A549 (cell line): Measurements from ENCODE around the gene SCARF1. TPM values are rescaled to one million over a fixed set of nuclear protein-coding genes. Genes with fewer than 3 reads are reported as not detected.

ENCODE experiments used
- ATAC-seq, 2 experiments: fragments of 200-7000 bp in 1 of 2; fragments of >200 bp in 1 of 2; cut with Nextera tagmentation in 1 of 2; cut with Tn5 transposase in 1 of 2; 3 replicates each; pipeline versions ENCODE4 v1.8.0 to v1.9.1; 2018 to 2020; ENCODE audit warnings: mild to moderate bottlenecking in 1 of 2, moderate library complexity in 1 of 2
- CTCF ChIA-PET: fragments of 300-600 bp; sonication (Branson Sonifier 250); formaldehyde crosslinking; extraction: SDS; loops from one replicate; lab custom pipeline; 2021; ENCODE audit warnings: antibody characterized with exemption, inconsistent platforms; lab: Yijun Ruan, JAX
- POLR2A ChIA-PET: fragments of 350-600 bp; formaldehyde crosslinking; extraction: SDS; loops from one replicate; lab custom pipeline; 2021; ENCODE audit warnings: antibody characterized with exemption, inconsistent platforms; lab: Yijun Ruan, JAX
- DNase-seq, 2 experiments: peaks; one replicate each; pipeline versions ENCODE4 v3.0.0 to v3.0.0-alpha.2; 2011 to 2016; ENCODE audit warnings: low read depth in 1 of 2, low spot score in 1 of 2
- FAIRE-seq: peaks from 2 replicates; lab custom pipeline; 2011; peaks lifted over from hg19 to GRCh38; lab: Jason Lieb, UNC
- H3K27ac ChIP-seq, 2 experiments: fragments of >200 bp; sonication (Bioruptor Twin); formaldehyde crosslinking; 3 replicates each; pipeline ENCODE4 v1.5.1; 2016 to 2017
- H3K4me1 ChIP-seq: fragments of >200 bp; sonication (Bioruptor Twin); formaldehyde crosslinking; 3 replicates; pipeline ENCODE4 v1.6.1; 2016
- H3K4me2 ChIP-seq: fragments of >200 bp; sonication (Bioruptor Twin); formaldehyde crosslinking; 3 replicates; pipeline ENCODE4 v1.6.1; 2016
- H3K4me3 ChIP-seq: fragments of >200 bp; sonication (Bioruptor Twin); formaldehyde crosslinking; 3 replicates; pipeline ENCODE4 v1.5.1; 2016
- H3K9me3 ChIP-seq: fragments of >200 bp; sonication (Bioruptor Twin); formaldehyde crosslinking; 3 replicates; pipeline ENCODE4 v1.6.1; 2016
- CBX2 ChIP-seq: fragments of 200-600 bp; sonication (generic); IDR thresholded peaks from 2 replicates; pipeline ENCODE4 v1.6.1; 2016; ENCODE audit warnings: low read depth, mild to moderate bottlenecking, borderline replicate concordance
- CHD4 ChIP-seq: fragments of 200-600 bp; sonication (generic); IDR thresholded peaks from 2 replicates; pipeline ENCODE4 v1.6.1; 2016; ENCODE audit warnings: antibody characterized with exemption, mild to moderate bottlenecking, borderline replicate concordance
- EP300 ChIP-seq, 2 experiments: fragments of >200 bp; sonication (Bioruptor Twin); formaldehyde crosslinking; IDR thresholded peaks; 2 replicates in 1 of 2; 3 replicates in 1 of 2; pipeline ENCODE4 v1.6.1; 2016 to 2017
- ESRRA ChIP-seq: fragments of 150-350 bp; IDR thresholded peaks from 2 replicates; pipeline ENCODE4 v1.6.1; 2014; ENCODE audit warnings: mild to moderate bottlenecking, low read length, borderline replicate concordance
- FOSL2 ChIP-seq, 2 experiments: fragments of 450-650 bp in 1 of 2; fragments of >200 bp in 1 of 2; sonication (Bioruptor Twin) in 1 of 2; formaldehyde crosslinking; IDR thresholded peaks; 2 replicates each; pipeline versions ENCODE4 v1.5.0 to v1.6.1; 2016 to 2020; ENCODE audit warnings: mild to moderate bottlenecking in 1 of 2, moderate library complexity in 1 of 2
- FOXS1 ChIP-seq: fragments of 250-450 bp; sonication (Bioruptor Pico); IDR thresholded peaks from 2 replicates; pipeline ENCODE4 v1.5.0; 2020; ENCODE audit warnings: mild to moderate bottlenecking, moderate library complexity
- GATA3 ChIP-seq: IDR thresholded peaks from 2 replicates; pipeline ENCODE4 v1.6.1; 2012; ENCODE audit warnings: borderline replicate concordance
- HEYL ChIP-seq: fragments of 250-450 bp; sonication (Bioruptor Pico); IDR thresholded peaks from 2 replicates; pipeline ENCODE4 v1.8.0; 2021; ENCODE audit warnings: mild to moderate bottlenecking, moderate library complexity
- HOXB5 ChIP-seq: fragments of 250-450 bp; sonication (Bioruptor Pico); IDR thresholded peaks from 2 replicates; pipeline ENCODE4 v1.5.0; 2020; ENCODE audit warnings: mild to moderate bottlenecking, moderate library complexity
- JUN ChIP-seq, 2 experiments: fragments of >200 bp; sonication (Bioruptor Twin); formaldehyde crosslinking; IDR thresholded peaks; 2 replicates in 1 of 2; 3 replicates in 1 of 2; pipeline ENCODE4 v1.6.1; 2016 to 2017
- JUNB ChIP-seq: fragments of >200 bp; sonication (Bioruptor Twin); formaldehyde crosslinking; IDR thresholded peaks from 2 replicates; pipeline ENCODE4 v1.6.1; 2016
- MYC ChIP-seq: IDR thresholded peaks from 2 replicates; pipeline ENCODE4 v1.6.1; 2012; ENCODE audit warnings: mild to moderate bottlenecking, inconsistent platforms, low read length, improper control_type of control experiment, borderline replicate concordance
- POLR2A ChIP-seq: IDR thresholded peaks from 2 replicates; pipeline ENCODE4 v1.6.1; 2012; ENCODE audit warnings: mild to moderate bottlenecking, low read length
- POLR2AphosphoS2 ChIP-seq: conservative IDR thresholded peaks from 2 replicates; pipeline ENCODE4 v1.6.1; 2012; ENCODE audit warnings: low read length, improper control_type of control experiment, inconsistent platforms
- TFCP2L1 ChIP-seq: fragments of 250-450 bp; sonication (Bioruptor Pico); IDR thresholded peaks from 2 replicates; pipeline ENCODE4 v1.5.0; 2021; ENCODE audit warnings: mild to moderate bottlenecking
- TP53 ChIP-seq: fragments of 250-450 bp; sonication (Bioruptor Pico); IDR thresholded peaks from 2 replicates; pipeline ENCODE4 v1.5.0; 2021; ENCODE audit warnings: mild to moderate bottlenecking, moderate library complexity
- ZC3H11A ChIP-seq: fragments of 450-650 bp; IDR thresholded peaks from 2 replicates; pipeline ENCODE4 v1.6.1; 2014; ENCODE audit warnings: antibody characterized with exemption, mild to moderate bottlenecking
- ZSCAN20 ChIP-seq: fragments of 250-450 bp; sonication (Bioruptor Pico); IDR thresholded peaks from 2 replicates; pipeline ENCODE4 v1.8.0; 2022; ENCODE audit warnings: mild to moderate bottlenecking, moderate library complexity
- WGBS: methylation state at CpG from one replicate; pipeline ENCODE4 v1.1.6; 2017; ENCODE audit errors: missing lambda C conversion rate; 5-methylcytosine and 5-hydroxymethylcytosine counted together
- polyA plus RNA-seq, 4 experiments: library from polyadenylated mRNA; depleted of rRNA in 3 of 4; stranded (reverse); fragments of >200 nt; fragmentation: RNase III in 1 of 4; extraction: RNeasy Plus Mini Kit Qiagen cat#74134 plus additional on column Dnase treatment in 1 of 4; gene quantifications; 2 replicates in 3 of 4; 3 replicates in 1 of 4; pipeline ENCODE4 v1.2.3, GENCODE V29; 2011 to 2017
- TF ChIP-seq, protein P1 (sequence below): fragments of 200-600 bp; sonication (generic); IDR thresholded peaks from 2 replicates; pipeline ENCODE4 v1.6.1; 2016; ENCODE audit warnings: antibody characterized with exemption, mild to moderate bottlenecking, moderate library complexity
- TF ChIP-seq, protein P2 (sequence below): IDR thresholded peaks from 2 replicates; pipeline ENCODE4 v1.6.1; 2012
- TF ChIP-seq, protein P3 (sequence below): fragments of >200 bp; sonication (Bioruptor Twin); formaldehyde crosslinking; IDR thresholded peaks from 3 replicates; pipeline ENCODE4 v1.5.1; 2016
- TF ChIP-seq, protein P4 (sequence below): fragments of 250-450 bp; sonication (Bioruptor Pico); IDR thresholded peaks from 2 replicates; pipeline ENCODE4 v1.5.0; 2020; ENCODE audit warnings: low read depth, mild to moderate bottlenecking, moderate library complexity
- TF ChIP-seq, protein P5 (sequence below): IDR thresholded peaks from 2 replicates; pipeline ENCODE4 v1.6.1; 2012
- TF ChIP-seq, protein P6 (sequence below): fragments of 450-650 bp; IDR thresholded peaks from 2 replicates; pipeline ENCODE4 v1.6.1; 2014; ENCODE audit warnings: antibody characterized with exemption

Gene SCARF1
- polyA plus RNA-seq, 2 of the 4 experiments (the other 2 are of a cell fraction): 0.09 to 0.30 TPM

DNA sequence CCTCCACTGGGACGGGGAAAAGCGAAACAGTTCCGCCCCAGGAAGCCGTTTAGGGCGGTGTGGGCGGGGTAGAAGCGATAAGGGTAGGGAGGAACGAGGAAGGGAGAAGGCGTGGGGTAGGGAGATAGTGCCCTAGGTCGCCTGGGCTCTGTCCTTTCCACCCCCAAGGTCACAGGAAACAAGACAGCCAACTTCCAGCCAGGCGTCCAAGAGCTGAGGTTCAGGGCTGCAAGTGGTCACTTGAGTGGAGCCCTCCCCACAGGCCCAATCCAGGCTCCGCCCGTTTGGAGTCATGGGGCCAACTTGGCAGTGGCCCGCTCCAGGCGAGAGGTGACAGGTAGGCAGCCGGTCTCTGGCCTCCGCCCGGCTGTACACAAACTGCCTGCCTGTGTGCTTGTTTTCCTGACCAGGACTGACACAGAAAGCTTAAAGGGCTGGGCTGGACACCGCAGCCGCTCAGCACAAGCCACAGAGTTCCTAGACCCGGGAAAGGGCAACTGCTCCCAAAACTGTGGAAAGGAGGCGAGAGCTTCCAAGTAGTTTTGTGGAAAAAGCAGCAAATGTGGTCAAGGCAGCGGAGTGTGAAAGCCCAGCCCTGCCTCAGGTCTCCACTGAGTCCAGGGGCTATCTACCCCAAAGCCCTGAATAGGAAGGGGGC lies 4.4 kb upstream of the SCARF1 start, which contains the start of gene RILP:
Gene RILP, minus strand, starts transcription at position 23 of the 658 bp plus-strand sequence. CDS start 62 bp downstream, outside the sequence.
- FAIRE-seq: no peak

DNA sequence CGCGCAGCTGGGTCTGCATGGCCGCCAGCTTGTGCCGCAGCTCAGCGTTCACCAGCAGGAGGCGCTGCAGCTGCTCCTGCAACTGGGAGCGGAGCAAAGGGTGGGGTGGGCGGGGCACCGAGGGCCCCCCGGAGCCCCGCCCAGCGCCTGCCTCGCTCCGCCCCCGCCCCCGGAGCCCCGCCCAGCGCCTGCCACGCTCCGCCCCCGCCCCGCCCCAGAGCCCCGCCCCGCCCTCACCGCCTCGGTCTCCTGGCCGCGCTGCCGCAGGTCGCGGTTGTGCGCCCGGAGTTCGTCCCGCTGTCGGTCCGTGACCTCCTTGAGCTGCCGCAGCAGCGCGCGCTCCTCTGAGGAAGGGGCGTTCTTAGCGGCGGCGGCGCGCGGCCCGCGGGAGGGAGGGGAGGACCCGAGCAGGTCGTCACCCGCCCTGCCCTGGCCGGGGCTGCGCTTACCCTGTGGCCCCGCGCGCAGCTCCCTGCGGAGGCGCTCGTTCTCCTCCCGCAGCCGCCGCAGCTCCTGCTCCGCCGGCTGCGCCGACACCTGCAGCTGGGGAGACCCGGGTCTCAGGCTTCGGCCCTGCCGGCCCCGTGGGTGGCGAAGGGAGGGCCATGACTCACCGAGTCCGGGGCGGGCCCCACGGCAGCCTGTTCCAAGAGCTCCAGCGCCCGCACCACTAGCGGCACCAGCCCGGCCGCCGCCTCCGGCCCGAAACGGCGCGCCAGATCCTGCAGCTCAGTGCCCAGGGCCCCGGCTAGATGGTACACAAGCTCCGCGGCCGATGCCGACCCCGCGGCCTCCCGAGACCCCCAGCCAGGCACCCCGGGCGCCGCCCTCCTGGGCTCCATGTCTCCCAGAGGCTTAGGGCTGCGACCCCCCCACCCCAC lies 3.7 kb upstream of the SCARF1 start:
- no peaks in the 10 kb centered on the region for H3K9me3 ChIP-seq
- H3K4me1 ChIP-seq: peaks cover 30% of the 10 kb centered on the region
- WGBS: 0% methylated on average over 16 of the region's 100 CpGs
- CTCF ChIA-PET: interaction anchor here (0.5 to 11.7 kb wide), 51 partner anchors 9 to 1927 kb away, joined by 3 to 204 read pairs (median 6); partner anchors contain the start of genes INPP5K, PITPNA, PRPF8 and RTN4RL1
- H3K4me3 ChIP-seq: peak overlapping the region; percentile 54
- POLR2A ChIA-PET: interaction anchor here (0.6 to 3.4 kb wide), 23 partner anchors 9 to 768 kb away, joined by 3 to 43 read pairs (median 7); partner anchors contain the start of genes INPP5K, SLC43A2 and WDR81
- ATAC-seq (peak; percentile 61 to 74), FAIRE-seq (no peak), DNase-seq (peak; percentile 88 to 97)
- peak overlapping the region; percentile 85 to 89 for H3K27ac ChIP-seq
- peak overlapping the region; percentile 97 for H3K4me2 ChIP-seq
- TF ChIP-seq CHD4 (no peak), TP53 (CRISPR knock-in tag) (no peak)
- TF ChIP-seq, protein P1, sequence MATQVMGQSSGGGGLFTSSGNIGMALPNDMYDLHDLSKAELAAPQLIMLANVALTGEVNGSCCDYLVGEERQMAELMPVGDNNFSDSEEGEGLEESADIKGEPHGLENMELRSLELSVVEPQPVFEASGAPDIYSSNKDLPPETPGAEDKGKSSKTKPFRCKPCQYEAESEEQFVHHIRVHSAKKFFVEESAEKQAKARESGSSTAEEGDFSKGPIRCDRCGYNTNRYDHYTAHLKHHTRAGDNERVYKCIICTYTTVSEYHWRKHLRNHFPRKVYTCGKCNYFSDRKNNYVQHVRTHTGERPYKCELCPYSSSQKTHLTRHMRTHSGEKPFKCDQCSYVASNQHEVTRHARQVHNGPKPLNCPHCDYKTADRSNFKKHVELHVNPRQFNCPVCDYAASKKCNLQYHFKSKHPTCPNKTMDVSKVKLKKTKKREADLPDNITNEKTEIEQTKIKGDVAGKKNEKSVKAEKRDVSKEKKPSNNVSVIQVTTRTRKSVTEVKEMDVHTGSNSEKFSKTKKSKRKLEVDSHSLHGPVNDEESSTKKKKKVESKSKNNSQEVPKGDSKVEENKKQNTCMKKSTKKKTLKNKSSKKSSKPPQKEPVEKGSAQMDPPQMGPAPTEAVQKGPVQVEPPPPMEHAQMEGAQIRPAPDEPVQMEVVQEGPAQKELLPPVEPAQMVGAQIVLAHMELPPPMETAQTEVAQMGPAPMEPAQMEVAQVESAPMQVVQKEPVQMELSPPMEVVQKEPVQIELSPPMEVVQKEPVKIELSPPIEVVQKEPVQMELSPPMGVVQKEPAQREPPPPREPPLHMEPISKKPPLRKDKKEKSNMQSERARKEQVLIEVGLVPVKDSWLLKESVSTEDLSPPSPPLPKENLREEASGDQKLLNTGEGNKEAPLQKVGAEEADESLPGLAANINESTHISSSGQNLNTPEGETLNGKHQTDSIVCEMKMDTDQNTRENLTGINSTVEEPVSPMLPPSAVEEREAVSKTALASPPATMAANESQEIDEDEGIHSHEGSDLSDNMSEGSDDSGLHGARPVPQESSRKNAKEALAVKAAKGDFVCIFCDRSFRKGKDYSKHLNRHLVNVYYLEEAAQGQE: no peak
- TF ChIP-seq, protein P2, sequence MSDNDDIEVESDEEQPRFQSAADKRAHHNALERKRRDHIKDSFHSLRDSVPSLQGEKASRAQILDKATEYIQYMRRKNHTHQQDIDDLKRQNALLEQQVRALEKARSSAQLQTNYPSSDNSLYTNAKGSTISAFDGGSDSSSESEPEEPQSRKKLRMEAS: peak; percentile 68
- TF ChIP-seq, protein P3, sequence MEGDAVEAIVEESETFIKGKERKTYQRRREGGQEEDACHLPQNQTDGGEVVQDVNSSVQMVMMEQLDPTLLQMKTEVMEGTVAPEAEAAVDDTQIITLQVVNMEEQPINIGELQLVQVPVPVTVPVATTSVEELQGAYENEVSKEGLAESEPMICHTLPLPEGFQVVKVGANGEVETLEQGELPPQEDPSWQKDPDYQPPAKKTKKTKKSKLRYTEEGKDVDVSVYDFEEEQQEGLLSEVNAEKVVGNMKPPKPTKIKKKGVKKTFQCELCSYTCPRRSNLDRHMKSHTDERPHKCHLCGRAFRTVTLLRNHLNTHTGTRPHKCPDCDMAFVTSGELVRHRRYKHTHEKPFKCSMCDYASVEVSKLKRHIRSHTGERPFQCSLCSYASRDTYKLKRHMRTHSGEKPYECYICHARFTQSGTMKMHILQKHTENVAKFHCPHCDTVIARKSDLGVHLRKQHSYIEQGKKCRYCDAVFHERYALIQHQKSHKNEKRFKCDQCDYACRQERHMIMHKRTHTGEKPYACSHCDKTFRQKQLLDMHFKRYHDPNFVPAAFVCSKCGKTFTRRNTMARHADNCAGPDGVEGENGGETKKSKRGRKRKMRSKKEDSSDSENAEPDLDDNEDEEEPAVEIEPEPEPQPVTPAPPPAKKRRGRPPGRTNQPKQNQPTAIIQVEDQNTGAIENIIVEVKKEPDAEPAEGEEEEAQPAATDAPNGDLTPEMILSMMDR: peak; percentile 99

More for the DNA sequence above, 4.4 kb upstream of the SCARF1 start, which contains the start of gene RILP:
- POLR2A ChIA-PET: interaction anchor here (0.6 to 3.4 kb wide), 15 partner anchors 9 to 134 kb away, joined by 3 to 43 read pairs (median 9); no protein-coding TSS in a partner anchor
- no peaks in the 10 kb centered on the region for H3K9me3 ChIP-seq
- CTCF ChIA-PET: interaction anchor here (0.6 to 11.7 kb wide), 32 partner anchors 8 to 397 kb away, joined by 3 to 204 read pairs (median 10); partner anchors contain the start of genes INPP5K, PITPNA, PRPF8 and RTN4RL1
- H3K27ac ChIP-seq: peak within 1 kb of the TSS; percentile 85 to 89
- WGBS: 35% methylated on average over 19 of the region's 23 CpGs
- TF ChIP-seq POLR2AphosphoS2 (0 out of 2 replicates have a peak, but pooled peaks have one; percentile 86), POLR2A (no peak), JUN (IDR thresholded peaks at IDR 0.05) (no peak), CBX2 (no peak), ZC3H11A (no peak), FOXS1 (CRISPR knock-in tag) (no peak), GATA3 (peak; percentile 43; the same call in 1 of the 2 replicates), ZSCAN20 (CRISPR knock-in tag) (no peak), EP300 (IDR thresholded peaks at IDR 0.05) (no peak), HOXB5 (no peak), HEYL (CRISPR knock-in tag) (no peak), FOSL2 (IDR thresholded peaks at IDR 0.05) (no peak), FOSL2 (CRISPR knock-in tag; IDR thresholded peaks at IDR 0.05) (no peak), MYC (no peak), TFCP2L1 (CRISPR knock-in tag) (peak; percentile 71; the same call in 1 of the 2 replicates), JUNB (no peak), ESRRA (peak; percentile 60; the same call in 1 of the 2 replicates)
- TF ChIP-seq, protein P4, sequence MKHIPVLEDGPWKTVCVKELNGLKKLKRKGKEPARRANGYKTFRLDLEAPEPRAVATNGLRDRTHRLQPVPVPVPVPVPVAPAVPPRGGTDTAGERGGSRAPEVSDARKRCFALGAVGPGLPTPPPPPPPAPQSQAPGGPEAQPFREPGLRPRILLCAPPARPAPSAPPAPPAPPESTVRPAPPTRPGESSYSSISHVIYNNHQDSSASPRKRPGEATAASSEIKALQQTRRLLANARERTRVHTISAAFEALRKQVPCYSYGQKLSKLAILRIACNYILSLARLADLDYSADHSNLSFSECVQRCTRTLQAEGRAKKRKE: no peak
- TF ChIP-seq, protein P5, sequence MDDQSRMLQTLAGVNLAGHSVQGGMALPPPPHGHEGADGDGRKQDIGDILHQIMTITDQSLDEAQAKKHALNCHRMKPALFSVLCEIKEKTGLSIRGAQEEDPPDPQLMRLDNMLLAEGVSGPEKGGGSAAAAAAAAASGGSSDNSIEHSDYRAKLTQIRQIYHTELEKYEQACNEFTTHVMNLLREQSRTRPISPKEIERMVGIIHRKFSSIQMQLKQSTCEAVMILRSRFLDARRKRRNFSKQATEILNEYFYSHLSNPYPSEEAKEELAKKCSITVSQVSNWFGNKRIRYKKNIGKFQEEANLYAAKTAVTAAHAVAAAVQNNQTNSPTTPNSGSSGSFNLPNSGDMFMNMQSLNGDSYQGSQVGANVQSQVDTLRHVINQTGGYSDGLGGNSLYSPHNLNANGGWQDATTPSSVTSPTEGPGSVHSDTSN: 0 out of 2 replicates have a peak, but pooled peaks have one; percentile 20
- TF ChIP-seq, protein P1: no peak
- TF ChIP-seq, protein P6, sequence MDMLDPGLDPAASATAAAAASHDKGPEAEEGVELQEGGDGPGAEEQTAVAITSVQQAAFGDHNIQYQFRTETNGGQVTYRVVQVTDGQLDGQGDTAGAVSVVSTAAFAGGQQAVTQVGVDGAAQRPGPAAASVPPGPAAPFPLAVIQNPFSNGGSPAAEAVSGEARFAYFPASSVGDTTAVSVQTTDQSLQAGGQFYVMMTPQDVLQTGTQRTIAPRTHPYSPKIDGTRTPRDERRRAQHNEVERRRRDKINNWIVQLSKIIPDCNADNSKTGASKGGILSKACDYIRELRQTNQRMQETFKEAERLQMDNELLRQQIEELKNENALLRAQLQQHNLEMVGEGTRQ: 0 out of 2 replicates have a peak, but pooled peaks have one; percentile 7
- peaks cover 23% of the 10 kb centered on the region for H3K4me1 ChIP-seq
- peak within 1 kb of the TSS; percentile 97 for H3K4me2 ChIP-seq
- peak within 1 kb of the TSS; percentile 54 for H3K4me3 ChIP-seq
- ATAC-seq (peak; percentile 45 to 59), DNase-seq (peak; percentile 62 to 74)
